HepG2 (cell line): ENCODE data around the gene PAEP. TPM values are rescaled to one million over a fixed set of nuclear protein-coding genes. Genes with fewer than 3 reads are reported as not detected.

Experiments
- ATAC-seq: fragments of 200-7000 bp; cut with Tn5 transposase; 3 replicates; pipeline ENCODE4 v1.9.1; 2020; ENCODE audit warnings: mild to moderate bottlenecking, moderate library complexity
- BruUV-seq: library from RNA; stranded (reverse); fragments of 400-500 nt; replicated peaks from 2 replicates; lab custom pipeline; 2021; lab: Mats Ljungman, UMichigan
- CTCF ChIA-PET: fragments of 300-600 bp; formaldehyde crosslinking; extraction: SDS; loops from one replicate; lab custom pipeline; 2021; ENCODE audit warnings: low total read pairs, inconsistent platforms, low intra/inter-chr PET ratio; lab: Yijun Ruan, JAX
- POLR2A ChIA-PET: fragments of 350-600 bp; sonication (Branson Sonifier 250); formaldehyde crosslinking; loops from one replicate; lab custom pipeline; 2020; ENCODE audit warnings: antibody characterized with exemption, inconsistent platforms; lab: Yijun Ruan, JAX
- DNase-seq: peaks from one replicate; pipeline ENCODE4 v3.0.0-alpha.2; 2015; ENCODE audit warnings: low spot score
- FAIRE-seq: peaks from 3 replicates; lab custom pipeline; 2011; peaks lifted over from hg19 to GRCh38; lab: Jason Lieb, UNC
- H2AFZ ChIP-seq: one replicate; pipeline ENCODE4 v1.6.1; 2011; ENCODE audit warnings: low read length, inconsistent platforms
- H3K27ac ChIP-seq: fragments of 300-600 bp; 3 replicates; pipeline ENCODE4 v1.8.0; 2011; ENCODE audit warnings: mixed run types, mild to moderate bottlenecking, mixed read lengths, low read length, inconsistent platforms; ENCODE audit not compliant: insufficient read depth; ENCODE audit errors: extremely low read length
- H3K27me3 ChIP-seq, 2 experiments: fragments of 200-600 bp in 1 of 2; 2 replicates in 1 of 2; 3 replicates in 1 of 2; pipeline versions ENCODE4 v1.6.0 to v1.8.0; 2011; ENCODE audit warnings: low read length in 2 of 2, mild to moderate bottlenecking in 2 of 2, moderate library complexity in 2 of 2, inconsistent platforms in 1 of 2; ENCODE audit not compliant: insufficient read depth in 2 of 2, control insufficient read depth in 1 of 2
- H3K36me3 ChIP-seq, 2 experiments: fragments of 200-600 bp in 1 of 2; replicated peaks in 1 of 2; 2 replicates in 1 of 2; 3 replicates in 1 of 2; pipeline versions ENCODE4 v1.5.1 to v1.8.0; 2011; ENCODE audit warnings: low read length in 2 of 2, inconsistent platforms in 1 of 2; ENCODE audit not compliant: insufficient read depth in 2 of 2, control insufficient read depth in 1 of 2
- H3K4me1 ChIP-seq: 2 replicates; pipeline ENCODE4 v1.5.1; 2012; ENCODE audit warnings: low read length, inconsistent platforms; ENCODE audit not compliant: insufficient read depth
- H3K4me2 ChIP-seq: 2 replicates; pipeline ENCODE4 v1.6.0; 2011; ENCODE audit warnings: low read depth, low read length, inconsistent platforms
- H3K4me3 ChIP-seq, 3 experiments: fragments of 200-600 bp in 1 of 3; sonication (generic), shearing (Covaris generic) in 1 of 3; replicated peaks in 1 of 3; 2 replicates each; pipeline ENCODE4 v1.5.1; 2011 to 2016; ENCODE audit warnings: low read length in 3 of 3, inconsistent platforms in 2 of 3, low read depth in 2 of 3, mild to moderate bottlenecking in 2 of 3, control low read depth in 1 of 3, mixed read lengths in 1 of 3; ENCODE audit not compliant: insufficient read depth in 1 of 3
- H3K79me2 ChIP-seq: one replicate; pipeline ENCODE4 v1.6.1; 2011; ENCODE audit warnings: low read length, inconsistent platforms; ENCODE audit not compliant: insufficient read depth
- H3K9ac ChIP-seq: 2 replicates; pipeline ENCODE4 v1.6.0; 2011; ENCODE audit warnings: mild to moderate bottlenecking, low read depth, low read length, inconsistent platforms; ENCODE audit not compliant: insufficient read depth
- H3K9me3 ChIP-seq: 2 replicates; pipeline ENCODE4 v1.5.1; 2012; ENCODE audit warnings: mild to moderate bottlenecking, low read length
- H4K20me1 ChIP-seq: 2 replicates; pipeline ENCODE4 v1.6.0; 2011; ENCODE audit warnings: inconsistent platforms, mild to moderate bottlenecking, low read length, moderate library complexity; ENCODE audit not compliant: insufficient read depth
- ARNTL ChIP-seq: sonication (generic); formaldehyde crosslinking; IDR thresholded peaks from 2 replicates; pipeline ENCODE4 v1.4.0; 2020; ENCODE audit warnings: mild to moderate bottlenecking, missing genetic modification reagents
- CSRNP2 ChIP-seq: sonication (generic); formaldehyde crosslinking; conservative IDR thresholded peaks from 2 replicates; pipeline ENCODE4 v1.8.0; 2022; ENCODE audit warnings: low read depth, missing genetic modification reagents
- CTCF ChIP-seq: sonication (generic); formaldehyde crosslinking; IDR thresholded peaks from 2 replicates; pipeline ENCODE4 v1.5.0; 2020; ENCODE audit warnings: mild to moderate bottlenecking, missing genetic modification reagents, moderate library complexity
- HDAC2 ChIP-seq: sonication (generic); formaldehyde crosslinking; IDR thresholded peaks from 2 replicates; pipeline ENCODE4 v1.4.0; 2020; ENCODE audit warnings: missing genetic modification reagents
- HMGA1 ChIP-seq: sonication (generic); formaldehyde crosslinking; conservative IDR thresholded peaks from 2 replicates; pipeline ENCODE4 v1.4.0; 2020; ENCODE audit warnings: missing genetic modification reagents
- ISX ChIP-seq: sonication (generic); formaldehyde crosslinking; conservative IDR thresholded peaks from 2 replicates; pipeline ENCODE4 v1.5.0; 2020; ENCODE audit warnings: missing genetic modification reagents
- RERE ChIP-seq: IDR thresholded peaks from 2 replicates; pipeline ENCODE4 v1.6.1; 2016; ENCODE audit warnings: low read depth, missing genetic modification reagents, missing compliant biosample characterization
- TBX2 ChIP-seq: sonication (generic); formaldehyde crosslinking; IDR thresholded peaks from 2 replicates; pipeline ENCODE4 v1.5.0; 2020; ENCODE audit warnings: missing genetic modification reagents, mild to moderate bottlenecking, borderline replicate concordance
- ZBTB1 ChIP-seq: sonication (generic); formaldehyde crosslinking; IDR thresholded peaks from 2 replicates; pipeline ENCODE4 v1.4.0; 2020; ENCODE audit warnings: missing genetic modification reagents, borderline replicate concordance
- ZFP82 ChIP-seq: sonication (generic); formaldehyde crosslinking; IDR thresholded peaks from 2 replicates; pipeline ENCODE4 v1.5.1; 2020; ENCODE audit warnings: mild to moderate bottlenecking, missing genetic modification reagents, borderline replicate concordance
- ZNF256 ChIP-seq: sonication (generic); formaldehyde crosslinking; conservative IDR thresholded peaks from 2 replicates; pipeline ENCODE4 v1.4.0; 2020; ENCODE audit warnings: missing genetic modification reagents
- ZNF33B ChIP-seq: sonication (generic); formaldehyde crosslinking; IDR thresholded peaks from 2 replicates; pipeline ENCODE4 v1.5.1; 2020; ENCODE audit warnings: mild to moderate bottlenecking, missing genetic modification reagents
- WGBS: methylation state at CpG from one replicate; pipeline ENCODE4 v1.1.6; 2017; ENCODE audit warnings: low lambda C conversion rate; 5-methylcytosine and 5-hydroxymethylcytosine counted together
- in situ Hi-C: cut with HindIII; loops from 2 replicates; pipeline ENCODE4 v1.10.0; 2017; ENCODE audit warnings: low pct_unique_long_range_greater_than_20kb; ENCODE audit not compliant: extremely low pct_ligation_motif_present
- intact Hi-C: fragments of 100-400 bp; cut with micrococcal nuclease; formaldehyde crosslinking; loops from one replicate; pipeline ENCODE4 v1.10.0; 2022; ENCODE audit not compliant: unreplicated experiment
- polyA plus RNA-seq, 8 experiments: library from polyadenylated mRNA; depleted of rRNA in 3 of 8; stranded (reverse) in 7 of 8; unstranded in 1 of 8; fragments of >200 nt; fragmentation: Illumina TruSeq in 4 of 8; extraction: Trizol in 4 of 8; gene quantifications; 2 replicates each; pipeline versions ENCODE4 v1.2.1 to v1.2.3, GENCODE V29; 2011 to 2016; ENCODE audit warnings: low read depth in 4 of 8, missing spikeins in 1 of 8, mixed read lengths in 1 of 8; ENCODE audit not compliant: insufficient read depth in 1 of 8
- total RNA-seq, 5 experiments: library from RNA; depleted of rRNA; stranded (reverse); fragments of >200 nt; fragmentation: Illumina TruSeq; extraction: Trizol; gene quantifications; 2 replicates each; pipeline ENCODE4 v1.2.3, GENCODE V29; 2016; ENCODE audit warnings: low read depth in 1 of 5
- TF ChIP-seq, protein P1 (sequence below): sonication (generic); formaldehyde crosslinking; IDR thresholded peaks from 2 replicates; pipeline ENCODE4 v1.8.1; 2023; ENCODE audit warnings: mild to moderate bottlenecking, missing genetic modification reagents, borderline replicate concordance
- TF ChIP-seq, protein P2 (sequence below): sonication (generic); formaldehyde crosslinking; IDR thresholded peaks from 2 replicates; pipeline ENCODE4 v1.4.0; 2020; ENCODE audit warnings: missing genetic modification reagents

PAEP gene
- total and polyA plus RNA-seq, 2 of the 13 experiments (the other 11 are each of a cell fraction or from before 2014, with no cell fraction given), result 0.75 to 10.8 TPM

DNA sequence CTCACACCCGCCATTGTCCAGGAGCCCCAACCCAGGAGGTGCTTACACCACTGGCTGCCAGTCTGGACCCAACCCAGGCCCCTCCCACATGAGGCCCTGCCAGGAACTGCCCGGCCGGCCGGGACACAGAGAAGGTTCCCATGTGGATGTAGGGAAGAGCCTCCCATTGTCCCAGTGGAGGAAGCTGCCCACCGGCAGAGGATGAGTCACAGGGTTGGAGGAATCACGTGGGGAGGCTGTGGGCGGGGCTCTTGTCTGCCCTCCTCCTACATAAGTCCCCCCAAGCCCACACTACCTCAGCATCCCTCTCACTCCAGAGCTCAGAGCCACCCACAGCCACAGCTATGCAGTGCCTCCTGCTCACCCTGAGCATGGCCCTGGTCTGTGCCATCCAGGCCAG is 26.1 kb downstream of the PAEP start:
- no peak overlapping the region for H3K4me3 ChIP-seq
- BruUV-seq, result no TSS peak
- H3K27me3 ChIP-seq, result peaks cover 5 to 54% of the 10 kb centered on the region in 2 experiments; a peak in 4 of 5 replicates
- H3K4me2 ChIP-seq, result no peak overlapping the region
- no CpG with 5 or more reads among the region's 7 CpGs for WGBS
- no peaks in the 10 kb centered on the region for H3K9me3 ChIP-seq
- no peak for ATAC-seq
- TF ChIP-seq ZBTB1 (CRISPR knock-in tag) (no peak), ARNTL (CRISPR knock-in tag) (no peak), HMGA1 (CRISPR knock-in tag) (no peak), CTCF (CRISPR knock-in tag) (no peak), ZFP82 (CRISPR knock-in tag) (no peak), ISX (no peak), RERE (no peak), TBX2 (CRISPR knock-in tag) (no peak), ZNF256 (CRISPR knock-in tag) (no peak), CSRNP2 (CRISPR knock-in tag) (no peak), HDAC2 (CRISPR knock-in tag) (no peak), ZNF33B (CRISPR knock-in tag) (no peak)
- TF ChIP-seq, protein P1, sequence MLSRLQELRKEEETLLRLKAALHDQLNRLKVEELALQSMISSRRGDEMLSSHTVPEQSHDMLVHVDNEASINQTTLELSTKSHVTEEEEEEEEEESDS (CRISPR knock-in tag), result no peak
- TF ChIP-seq, protein P2, sequence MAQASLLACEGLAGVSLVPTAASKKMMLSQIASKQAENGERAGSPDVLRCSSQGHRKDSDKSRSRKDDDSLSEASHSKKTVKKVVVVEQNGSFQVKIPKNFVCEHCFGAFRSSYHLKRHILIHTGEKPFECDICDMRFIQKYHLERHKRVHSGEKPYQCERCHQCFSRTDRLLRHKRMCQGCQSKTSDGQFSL (CRISPR knock-in tag), result no peak
- TF ChIP-seq, all 625 proteins: peak for 0
- Histone ChIP-seq H3K27ac (no peak overlapping the region), H4K20me1 (no peaks in the 10 kb centered on the region), H3K9ac (no peak overlapping the region), H3K79me2 (no peaks in the 10 kb centered on the region), H2AFZ (no peak overlapping the region), H3K36me3 (no peaks in the 10 kb centered on the region), H3K4me1 (no peaks in the 10 kb centered on the region)
- intact Hi-C loops, result no loop called here
- DNase-seq (no peak), FAIRE-seq (no peak)
- ChIA-PET POLR2A (no interaction called here), CTCF (no interaction called here)
- in situ Hi-C loops, result no loop called here
